H9 (cell line): ENCODE results near the gene DENND4A. TPM values are rescaled to one million over a fixed set of nuclear protein-coding genes. Genes with fewer than 3 reads are reported as not detected.

ENCODE experiments used
- DNase-seq: peaks from one replicate; pipeline ENCODE4 v3.0.0-alpha.2; 2017
- H2AFZ ChIP-seq: one replicate; pipeline ENCODE4 v1.6.1; 2013; ENCODE audit warnings: mild to moderate bottlenecking, low read length, control low read depth, moderate library complexity
- H2AK5ac ChIP-seq: 2 replicates; pipeline ENCODE4 v1.6.1; 2013; ENCODE audit warnings: low read length, control low read depth, mixed read lengths; ENCODE audit not compliant: insufficient read length
- H2BK120ac ChIP-seq: one replicate; pipeline ENCODE4 v1.6.1; 2013; ENCODE audit warnings: low read depth, mild to moderate bottlenecking, low read length, control low read depth, inconsistent platforms; ENCODE audit not compliant: poor library complexity, severe bottlenecking
- H2BK12ac ChIP-seq: 2 replicates; pipeline ENCODE4 v1.6.1; 2013; ENCODE audit warnings: low read length, control low read depth, mixed read lengths, low read depth; ENCODE audit not compliant: insufficient read length
- H2BK15ac ChIP-seq: 2 replicates; pipeline ENCODE4 v1.6.1; 2013; ENCODE audit warnings: low read depth, low read length, control low read depth
- H2BK20ac ChIP-seq: one replicate; pipeline ENCODE4 v1.6.1; 2013; ENCODE audit warnings: low read depth, mild to moderate bottlenecking, low read length, control low read depth, inconsistent platforms; ENCODE audit not compliant: poor library complexity, severe bottlenecking
- H2BK5ac ChIP-seq: 2 replicates; pipeline ENCODE4 v1.6.1; 2013; ENCODE audit warnings: low read length, control low read depth, mixed read lengths; ENCODE audit not compliant: insufficient read length
- H3K14ac ChIP-seq: 2 replicates; pipeline ENCODE4 v1.6.1; 2013; ENCODE audit warnings: low read length, control low read depth; ENCODE audit not compliant: insufficient read depth
- H3K18ac ChIP-seq: 2 replicates; pipeline ENCODE4 v1.6.1; 2013; ENCODE audit warnings: low read depth, mild to moderate bottlenecking, mixed read lengths, low read length, control low read depth; ENCODE audit not compliant: insufficient read length
- H3K23ac ChIP-seq: 2 replicates; pipeline ENCODE4 v1.6.1; 2013; ENCODE audit warnings: low read length, control low read depth, mixed read lengths, low read depth; ENCODE audit not compliant: insufficient read length
- H3K23me2 ChIP-seq: 2 replicates; pipeline ENCODE4 v1.6.1; 2013; ENCODE audit warnings: low read depth, mild to moderate bottlenecking, mixed read lengths, low read length, control low read depth; ENCODE audit not compliant: insufficient read length, poor library complexity, severe bottlenecking
- H3K27ac ChIP-seq: 2 replicates; pipeline ENCODE4 v1.5.1; 2013; ENCODE audit warnings: low read length, control low read depth, mixed read lengths, low read depth; ENCODE audit not compliant: insufficient read length
- H3K27me3 ChIP-seq: 2 replicates; pipeline ENCODE4 v1.6.1; 2013; ENCODE audit warnings: low read length, control low read depth, inconsistent platforms; ENCODE audit not compliant: insufficient read depth
- H3K4ac ChIP-seq: 2 replicates; pipeline ENCODE4 v1.6.1; 2013; ENCODE audit warnings: low read depth, mild to moderate bottlenecking, control low read depth, inconsistent platforms, low read length, moderate library complexity
- H3K4me1 ChIP-seq: 2 replicates; pipeline ENCODE4 v1.6.1; 2013; ENCODE audit warnings: low read length, control low read depth, inconsistent platforms; ENCODE audit not compliant: insufficient read depth
- H3K4me2 ChIP-seq: 2 replicates; pipeline ENCODE4 v1.6.1; 2013; ENCODE audit warnings: low read length, control low read depth, mixed read lengths; ENCODE audit not compliant: insufficient read length, insufficient read depth
- H3K56ac ChIP-seq: 2 replicates; pipeline ENCODE4 v1.6.1; 2013; ENCODE audit warnings: low read depth, mild to moderate bottlenecking, mixed read lengths, low read length, control low read depth; ENCODE audit not compliant: insufficient read length
- H3K79me1 ChIP-seq: 2 replicates; pipeline ENCODE4 v1.6.1; 2013; ENCODE audit warnings: low read depth, mild to moderate bottlenecking, moderate library complexity, low read length, control low read depth, inconsistent platforms; ENCODE audit not compliant: insufficient read depth, poor library complexity, severe bottlenecking
- H3K79me2 ChIP-seq: 2 replicates; pipeline ENCODE4 v1.6.1; 2013; ENCODE audit warnings: low read length, control low read depth, inconsistent platforms; ENCODE audit not compliant: insufficient read depth
- H3K9ac ChIP-seq: 2 replicates; pipeline ENCODE4 v1.6.1; 2013; ENCODE audit warnings: low read length, control low read depth, mixed read lengths; ENCODE audit not compliant: insufficient read length; ENCODE audit errors: extremely low read depth
- H3K9me3 ChIP-seq: one replicate; pipeline ENCODE4 v1.6.1; 2013; ENCODE audit warnings: low read depth, low read length, inconsistent platforms; ENCODE audit not compliant: control insufficient read depth
- H3T11ph ChIP-seq: one replicate; pipeline ENCODE4 v1.6.1; 2013; ENCODE audit warnings: mild to moderate bottlenecking, low read length, control low read depth, inconsistent platforms
- H4K20me1 ChIP-seq: one replicate; pipeline ENCODE4 v1.6.1; 2013; ENCODE audit not compliant: control insufficient read depth, insufficient read length, insufficient read depth
- H4K5ac ChIP-seq: 2 replicates; pipeline ENCODE4 v1.6.1; 2013; ENCODE audit warnings: low read depth, mild to moderate bottlenecking, mixed read lengths, low read length, control low read depth; ENCODE audit not compliant: insufficient read length
- H4K8ac ChIP-seq: replicated peaks from 2 replicates; pipeline ENCODE4 v1.6.1; 2013; ENCODE audit warnings: low read length, control low read depth, mixed read lengths, low read depth; ENCODE audit not compliant: insufficient read length
- H4K91ac ChIP-seq: 2 replicates; pipeline ENCODE4 v1.6.1; 2013; ENCODE audit warnings: low read depth, mild to moderate bottlenecking, moderate library complexity, mixed read lengths, low read length, control low read depth; ENCODE audit not compliant: insufficient read length
- H3K27ac Mint-ChIP-seq, 3 experiments: 2 replicates in 2 of 3; 3 replicates in 1 of 3; pipeline ENCODE4 v1.8.0; 2020 to 2021; ENCODE audit warnings: mixed read lengths in 3 of 3, mild to moderate bottlenecking in 1 of 3, moderate library complexity in 1 of 3
- H3K27me3 Mint-ChIP-seq: 2 replicates; pipeline ENCODE4 v1.8.0; 2021; ENCODE audit warnings: low read depth, mild to moderate bottlenecking, moderate library complexity, mixed read lengths
- H3K36me3 Mint-ChIP-seq, 3 experiments: 2 replicates in 2 of 3; 3 replicates in 1 of 3; pipeline ENCODE4 v1.8.0; 2020 to 2021; ENCODE audit warnings: low read depth in 3 of 3, mixed read lengths in 3 of 3; ENCODE audit not compliant: insufficient read depth in 1 of 3
- H3K4me1 Mint-ChIP-seq, 2 experiments: 2 replicates each; pipeline ENCODE4 v1.8.0; 2020; ENCODE audit warnings: mixed read lengths in 2 of 2
- H3K4me3 Mint-ChIP-seq, 2 experiments: 2 replicates in 1 of 2; 3 replicates in 1 of 2; pipeline ENCODE4 v1.8.0; 2020 to 2021; ENCODE audit warnings: mild to moderate bottlenecking in 2 of 2, mixed read lengths in 2 of 2, moderate library complexity in 1 of 2
- H3K9me3 Mint-ChIP-seq, 2 experiments: 2 replicates in 1 of 2; 3 replicates in 1 of 2; pipeline ENCODE4 v1.8.0; 2020; ENCODE audit warnings: mild to moderate bottlenecking in 2 of 2, mixed read lengths in 2 of 2, moderate library complexity in 1 of 2
- WGBS: extraction: QIAGEN DNeasy Blood & Tissue Kit; methylation state at CpG from one replicate; pipeline ENCODE4 v1.1.7; 2013; ENCODE audit warnings: missing lambda C conversion rate, low lambda C conversion rate, mixed read lengths; ENCODE audit not compliant: insufficient read length; ENCODE audit errors: extremely low coverage; 5-methylcytosine and 5-hydroxymethylcytosine counted together
- total RNA-seq: library from RNA; stranded (reverse); gene quantifications from 2 replicates; pipeline ENCODE4 v1.2.1, GENCODE V29; 2021
- TF ChIP-seq, protein P1 (sequence below): fragments of 200-600 bp; sonication (generic); conservative IDR thresholded peaks from 3 replicates; pipeline ENCODE4 v1.8.0; 2021; ENCODE audit warnings: antibody characterized with exemption, mild to moderate bottlenecking

Gene DENND4A
- total RNA-seq, 1 experiment from 2014 or later = 4.7 TPM

DNA sequence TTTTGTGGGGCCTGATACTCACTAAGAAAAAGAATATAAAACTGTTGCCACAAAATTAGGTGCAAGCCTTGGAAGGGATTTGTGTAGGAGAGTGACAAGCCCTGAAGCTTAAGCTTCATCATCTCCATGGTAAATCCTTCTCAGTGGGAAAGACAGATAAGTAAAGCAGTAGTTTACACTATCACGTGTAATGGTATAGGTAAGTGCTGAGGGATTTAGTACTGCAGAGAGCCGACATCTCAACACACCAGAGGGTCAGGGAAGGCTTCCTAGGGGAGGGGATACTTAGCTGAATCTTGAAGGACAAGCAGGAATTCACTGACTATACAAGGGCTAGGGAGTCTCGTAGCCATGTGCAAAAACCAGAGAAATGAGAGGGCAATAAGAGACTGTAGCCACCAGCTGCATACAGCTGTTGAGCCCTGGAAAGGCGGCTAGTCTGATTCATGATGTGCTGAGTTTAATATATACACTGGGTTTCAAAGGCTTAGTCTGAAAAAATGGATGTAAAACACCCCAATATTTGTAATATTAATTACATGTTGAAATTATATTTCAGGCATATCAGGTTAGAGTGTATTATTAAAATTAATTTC, 159.2 kb downstream of the DENND4A start:
- no peak overlapping the region for H3K4ac ChIP-seq
- H3K23ac ChIP-seq = no peak overlapping the region
- H2AFZ ChIP-seq = no peak overlapping the region
- Mint-ChIP-seq H3K27me3 (no peaks in the 10 kb centered on the region), H3K9me3 (no peaks in the 10 kb centered on the region), H3K27ac (no peak overlapping the region), H3K4me1 (peaks cover 9 to 10% of the 10 kb centered on the region in 2 experiments), H3K36me3 (no peaks in the 10 kb centered on the region), H3K4me3 (no peak overlapping the region)
- H3K14ac ChIP-seq = no peak overlapping the region
- H3K23me2 ChIP-seq = no peaks in the 10 kb centered on the region
- H3K27me3 ChIP-seq = no peaks in the 10 kb centered on the region
- H3K18ac ChIP-seq = no peak overlapping the region
- no peak overlapping the region for H2AK5ac ChIP-seq
- H3K56ac ChIP-seq = no peak overlapping the region
- TF ChIP-seq, protein P1, sequence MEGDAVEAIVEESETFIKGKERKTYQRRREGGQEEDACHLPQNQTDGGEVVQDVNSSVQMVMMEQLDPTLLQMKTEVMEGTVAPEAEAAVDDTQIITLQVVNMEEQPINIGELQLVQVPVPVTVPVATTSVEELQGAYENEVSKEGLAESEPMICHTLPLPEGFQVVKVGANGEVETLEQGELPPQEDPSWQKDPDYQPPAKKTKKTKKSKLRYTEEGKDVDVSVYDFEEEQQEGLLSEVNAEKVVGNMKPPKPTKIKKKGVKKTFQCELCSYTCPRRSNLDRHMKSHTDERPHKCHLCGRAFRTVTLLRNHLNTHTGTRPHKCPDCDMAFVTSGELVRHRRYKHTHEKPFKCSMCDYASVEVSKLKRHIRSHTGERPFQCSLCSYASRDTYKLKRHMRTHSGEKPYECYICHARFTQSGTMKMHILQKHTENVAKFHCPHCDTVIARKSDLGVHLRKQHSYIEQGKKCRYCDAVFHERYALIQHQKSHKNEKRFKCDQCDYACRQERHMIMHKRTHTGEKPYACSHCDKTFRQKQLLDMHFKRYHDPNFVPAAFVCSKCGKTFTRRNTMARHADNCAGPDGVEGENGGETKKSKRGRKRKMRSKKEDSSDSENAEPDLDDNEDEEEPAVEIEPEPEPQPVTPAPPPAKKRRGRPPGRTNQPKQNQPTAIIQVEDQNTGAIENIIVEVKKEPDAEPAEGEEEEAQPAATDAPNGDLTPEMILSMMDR = no peak
- H2BK20ac ChIP-seq = no peak overlapping the region
- H3K79me1 ChIP-seq = no peaks in the 10 kb centered on the region
- no peaks in the 10 kb centered on the region for H3K4me1 ChIP-seq
- H3T11ph ChIP-seq = no peak overlapping the region
- WGBS = no CpG with 5 or more reads among the region's 4 CpGs
- H4K8ac ChIP-seq = no peak overlapping the region
- H4K20me1 ChIP-seq = no peaks in the 10 kb centered on the region
- H2BK5ac ChIP-seq = no peak overlapping the region
- no peaks in the 10 kb centered on the region for H3K9me3 ChIP-seq
- H4K91ac ChIP-seq = no peak overlapping the region
- H2BK15ac ChIP-seq = no peak overlapping the region
- no peak overlapping the region for H3K27ac ChIP-seq
- no peaks in the 10 kb centered on the region for H3K79me2 ChIP-seq
- no peak overlapping the region for H3K9ac ChIP-seq
- H2BK12ac ChIP-seq = no peak overlapping the region
- no peak for DNase-seq
- no peak overlapping the region for H4K5ac ChIP-seq
- no peak overlapping the region for H2BK120ac ChIP-seq
- no peak overlapping the region for H3K4me2 ChIP-seq
